DMS 273 (cell line): ENCODE measurements around the gene PTPRN2.

Experiments used
- DNase-seq: peaks from one replicate; lab custom pipeline; 2025; ENCODE audit not compliant: unreplicated experiment; lab: John Stamatoyannopoulos, UW

The PTPRN2 gene

GRCh38 chr7:158010961-158011693 lies 576.5 kb downstream of the PTPRN2 start:
- no peak for DNase-seq

DNA sequence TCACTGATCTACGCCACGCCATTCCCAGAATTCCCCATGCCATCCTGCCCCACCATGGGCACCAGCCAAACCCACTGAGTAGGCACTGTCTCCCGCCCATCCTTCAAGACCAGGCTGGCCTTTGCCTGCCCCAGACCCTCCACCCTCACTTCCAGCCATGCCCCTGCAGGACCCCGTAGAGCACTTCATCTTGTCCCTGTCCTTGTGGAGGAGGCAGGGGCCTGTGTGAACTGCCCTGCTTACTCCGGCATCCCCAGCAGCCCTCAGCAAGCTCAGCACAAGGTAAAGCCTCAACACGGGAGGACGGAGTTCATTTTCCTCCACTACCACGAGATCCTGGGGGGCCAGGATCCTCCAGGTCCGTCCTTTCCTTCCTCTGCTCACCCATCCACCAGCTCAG lies 577.7 kb downstream of the PTPRN2 start:
- no peak for DNase-seq

DNA sequence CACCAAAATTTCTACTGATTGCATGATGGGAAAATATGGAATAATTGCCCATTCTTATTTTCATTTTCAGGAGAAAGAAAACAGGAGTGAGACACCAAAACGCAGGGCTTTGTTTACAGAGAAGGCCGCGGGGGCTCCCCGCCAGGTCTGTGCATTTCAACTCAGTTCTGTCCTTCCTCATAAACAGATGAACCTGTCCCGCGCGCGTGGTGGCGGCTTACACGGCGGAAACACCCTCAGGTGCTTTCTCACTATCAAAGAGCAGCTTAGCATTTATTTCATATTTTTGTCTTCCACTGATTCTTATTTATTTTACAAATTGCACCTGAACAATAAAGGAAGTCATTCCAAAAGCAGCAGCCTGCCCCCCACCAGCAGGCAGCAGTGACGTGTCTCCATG lies 579.4 kb downstream of the PTPRN2 start:
- no peak for DNase-seq

GRCh38 chr7:158007697-158008257 lies 579.8 kb downstream of the PTPRN2 start:
- no peak for DNase-seq

GRCh38 chr7:158006841-158007696 lies 580.6 kb downstream of the PTPRN2 start:
- no peak for DNase-seq

DNA sequence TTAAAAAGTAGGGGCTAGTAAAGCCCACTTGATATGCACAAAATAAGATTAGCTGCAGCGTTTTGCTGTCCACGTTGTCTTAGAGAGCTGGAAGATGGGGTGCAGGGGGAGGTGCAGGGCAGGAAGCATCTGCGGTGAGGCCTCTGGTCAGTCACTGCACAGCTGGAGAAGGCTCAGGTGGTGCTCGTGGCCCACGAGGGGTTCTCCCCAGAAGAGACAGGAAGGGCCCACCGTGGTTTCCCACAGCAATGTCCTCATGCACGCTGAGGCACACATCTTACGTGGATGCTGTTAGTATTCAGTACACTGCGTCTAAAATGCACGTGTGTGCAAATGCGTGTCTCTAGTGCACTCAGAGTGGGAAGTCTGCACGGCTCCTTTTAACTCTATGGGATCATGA lies 582.1 kb downstream of the PTPRN2 start:
- DNase-seq: no peak

DNA sequence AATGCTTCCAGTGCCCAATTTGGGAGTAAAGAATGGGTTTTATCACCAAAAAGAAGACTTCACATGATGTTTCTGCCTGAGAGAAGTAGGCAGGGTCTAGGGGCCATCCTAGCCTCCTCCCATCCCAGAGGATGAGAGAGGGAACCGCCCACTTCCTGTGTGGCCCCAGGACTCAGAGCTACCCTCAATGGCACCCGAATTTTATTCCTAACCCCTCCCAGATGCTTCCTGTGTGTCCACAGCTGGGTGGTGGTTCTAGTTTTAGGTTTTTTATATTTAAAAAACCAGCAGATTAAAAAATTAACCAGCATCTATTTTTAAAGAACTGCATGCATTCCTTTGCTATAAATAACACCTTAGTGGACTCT lies 583.5 kb downstream of the PTPRN2 start:
- DNase-seq: no peak

DNA sequence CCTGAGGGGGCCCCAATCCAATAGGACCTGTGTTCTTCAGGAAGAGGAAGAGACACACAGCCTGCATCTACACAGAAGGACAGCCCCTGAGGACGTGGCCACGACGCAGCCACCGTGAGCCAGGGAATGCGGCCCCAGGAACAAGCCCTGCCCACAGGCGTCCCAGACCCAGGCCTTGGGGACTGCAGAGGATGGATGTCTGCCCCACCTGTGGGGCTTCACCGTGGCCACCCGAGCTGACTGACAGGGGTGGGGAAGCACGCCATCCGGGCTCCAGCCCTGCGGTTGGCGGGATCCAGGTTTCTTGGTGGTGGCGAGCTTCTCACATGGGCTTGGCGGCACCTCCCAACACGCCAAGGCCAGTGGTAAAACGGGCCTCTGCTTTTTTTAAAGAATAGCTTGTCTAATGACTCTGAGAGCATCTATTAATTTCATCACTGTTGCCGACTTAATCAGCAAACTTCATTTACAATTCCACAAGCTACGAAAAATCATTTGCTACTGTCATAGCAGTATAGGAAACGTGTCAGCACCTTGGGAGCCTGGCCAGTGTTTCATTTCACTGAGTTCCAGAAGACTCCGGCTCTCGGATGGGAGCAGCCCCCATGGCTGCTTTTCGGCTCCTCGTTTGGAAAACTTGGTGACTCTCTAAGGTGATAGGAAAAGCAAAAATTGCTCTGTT lies 584.0 kb downstream of the PTPRN2 start:
- no peak for DNase-seq

GRCh38 chr7:158002486-158003080 lies 585.0 kb downstream of the PTPRN2 start:
- no peak for DNase-seq

GRCh38 chr7:158001621-158002320 lies 585.9 kb downstream of the PTPRN2 start:
- peak; percentile 74 for DNase-seq

GRCh38 chr7:158001003-158001402 lies 586.6 kb downstream of the PTPRN2 start:
- no peak for DNase-seq

DNA sequence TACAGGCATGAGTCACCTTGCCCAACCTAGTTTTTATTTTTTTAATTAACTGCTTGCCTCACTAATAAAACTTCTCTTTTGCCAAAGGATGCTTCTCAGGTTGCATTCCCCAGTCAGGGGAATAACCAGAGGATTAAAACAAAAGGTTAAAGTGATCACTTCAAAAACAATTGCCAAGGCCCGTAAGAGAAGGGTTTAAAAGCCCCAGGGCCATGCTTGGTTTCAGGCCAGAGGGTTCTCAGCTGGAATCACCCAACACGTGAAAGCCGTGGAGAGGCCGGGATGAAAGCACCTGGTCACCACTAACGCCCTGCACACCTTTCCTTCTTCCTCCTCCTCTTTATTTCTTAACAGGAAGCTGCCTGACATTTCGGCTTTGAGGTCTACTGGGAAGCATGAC lies 587.5 kb downstream of the PTPRN2 start:
- DNase-seq: no peak

- no peak for DNase-seq
Measured at GRCh38 chr7:157998884-157999552, 588.6 kb downstream of the PTPRN2 start.

DNA sequence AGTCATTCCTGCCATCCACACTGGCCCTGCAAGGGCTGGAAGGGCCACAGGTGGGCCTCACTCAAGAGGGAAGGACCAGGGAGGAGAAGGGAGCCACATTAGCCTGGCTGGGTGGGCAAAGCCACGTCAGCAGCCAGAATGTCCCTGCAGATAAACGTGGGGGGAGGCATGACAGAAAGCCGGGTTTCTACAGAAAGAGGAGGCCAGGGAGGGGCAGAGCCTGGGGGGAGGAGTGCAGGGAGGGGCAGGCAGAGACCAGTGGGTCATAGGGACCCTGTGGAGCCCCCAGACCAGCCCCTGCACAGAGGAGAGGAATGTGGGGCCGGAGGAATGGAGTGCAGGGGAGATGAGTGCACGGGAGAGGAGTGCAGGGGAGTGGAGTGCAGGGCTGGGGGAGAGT lies 590.2 kb downstream of the PTPRN2 start:
- DNase-seq: no peak

DNA sequence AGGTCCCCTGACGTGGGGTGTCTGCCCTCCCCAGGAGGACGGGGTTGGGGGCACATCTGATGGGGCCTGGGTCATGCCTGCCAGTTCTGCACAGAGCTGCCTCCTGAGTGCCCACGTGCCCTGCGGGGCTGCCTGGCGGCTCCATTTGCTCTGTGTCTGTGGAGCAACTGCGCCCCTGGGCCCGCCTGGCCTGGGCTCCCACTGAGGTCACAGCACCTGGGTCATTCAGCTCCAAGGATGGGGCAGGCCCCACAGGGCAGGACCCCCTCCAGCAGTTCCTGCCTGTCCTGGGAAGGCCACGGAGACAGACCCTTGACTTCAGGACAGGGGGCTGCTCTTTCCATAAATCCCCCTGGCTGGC lies 590.6 kb downstream of the PTPRN2 start:
- no peak for DNase-seq

- peak; percentile 93 for DNase-seq
Measured at GRCh38 chr7:157996359-157997079, 591.1 kb downstream of the PTPRN2 start.

- no peak for DNase-seq
Measured at GRCh38 chr7:157995815-157996214, 591.8 kb downstream of the PTPRN2 start.

GRCh38 chr7:157994319-157994718 lies 593.3 kb downstream of the PTPRN2 start:
- no peak for DNase-seq

GRCh38 chr7:157993406-157994105 lies 594.1 kb downstream of the PTPRN2 start:
- no peak for DNase-seq
